ENCODE data around the gene WDR18.

WDR18 gene

DNA sequence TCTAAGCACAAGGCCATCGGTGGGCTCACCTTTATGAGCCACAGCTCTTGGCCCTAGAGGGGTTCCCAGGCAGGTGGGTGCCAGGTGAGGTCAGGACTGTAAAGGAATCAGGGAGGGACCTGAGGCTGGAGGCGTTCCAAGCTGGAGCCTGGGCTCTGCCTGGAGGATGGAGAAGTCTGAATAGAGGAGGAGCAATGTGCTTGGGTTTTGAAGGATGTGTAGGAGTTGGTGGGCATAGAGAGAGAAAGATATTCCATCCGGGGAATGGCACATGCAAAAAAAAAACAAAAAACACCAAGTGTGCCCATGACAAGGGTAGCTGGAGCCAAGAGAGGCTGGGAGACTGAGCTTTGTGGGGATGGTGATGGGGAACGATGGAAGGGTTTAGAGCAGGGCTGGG lies 18.5 kb downstream of the WDR18 start:
- no peak for DNase-seq (ENCODE audit: low read depth)
- TF ChIP-seq MYC (IDR thresholded peaks at IDR 0.05; ENCODE audit: low read depth, low read length), result no peak
- TF ChIP-seq MAX (IDR thresholded peaks at IDR 0.05; ENCODE audit: low read depth, low read length), result no peak
- no peak for TF ChIP-seq CTCF (IDR thresholded peaks at IDR 0.05; ENCODE audit: low read depth, low read length)
- TF ChIP-seq POLR2A (IDR thresholded peaks at IDR 0.05; ENCODE audit: extremely low read depth, insufficient read length), result no peak
- no peak overlapping the region for H3K4me3 ChIP-seq (ENCODE audit: low read depth, low read length)

GRCh38 chr19:1003283-1003682 lies 19.1 kb downstream of the WDR18 start:
- H3K4me3 ChIP-seq (ENCODE audit: low read depth, low read length), result no peak overlapping the region
- no peak for DNase-seq (ENCODE audit: low read depth)
- TF ChIP-seq CTCF (IDR thresholded peaks at IDR 0.05; ENCODE audit: low read depth, low read length) (no peak), POLR2A (IDR thresholded peaks at IDR 0.05; ENCODE audit: extremely low read depth, insufficient read length) (no peak), MAX (IDR thresholded peaks at IDR 0.05; ENCODE audit: low read depth, low read length) (no peak), MYC (IDR thresholded peaks at IDR 0.05; ENCODE audit: low read depth, low read length) (no peak)

- H3K4me3 ChIP-seq (ENCODE audit: low read depth, low read length), result no peak overlapping the region
- TF ChIP-seq MAX (IDR thresholded peaks at IDR 0.05; ENCODE audit: low read depth, low read length), result no peak
- TF ChIP-seq MYC (IDR thresholded peaks at IDR 0.05; ENCODE audit: low read depth, low read length), result no peak
- TF ChIP-seq CTCF (IDR thresholded peaks at IDR 0.05; ENCODE audit: low read depth, low read length), result no peak
- no peak for TF ChIP-seq POLR2A (IDR thresholded peaks at IDR 0.05; ENCODE audit: extremely low read depth, insufficient read length)
- no peak for DNase-seq (ENCODE audit: low read depth)
Observed at GRCh38 chr19:1004204-1004802, 20.2 kb downstream of the WDR18 start.

GRCh38 chr19:1004803-1005664 lies 20.9 kb downstream of the WDR18 start:
- no peak for DNase-seq (ENCODE audit: low read depth)
- TF ChIP-seq POLR2A (IDR thresholded peaks at IDR 0.05; ENCODE audit: extremely low read depth, insufficient read length) (no peak), CTCF (IDR thresholded peaks at IDR 0.05; ENCODE audit: low read depth, low read length) (no peak), MAX (IDR thresholded peaks at IDR 0.05; ENCODE audit: low read depth, low read length) (no peak), MYC (IDR thresholded peaks at IDR 0.05; ENCODE audit: low read depth, low read length) (no peak)
- H3K4me3 ChIP-seq (ENCODE audit: low read depth, low read length), result no peak overlapping the region

- no peak overlapping the region for H3K4me3 ChIP-seq (ENCODE audit: low read depth, low read length)
- DNase-seq (ENCODE audit: low read depth), result no peak
- TF ChIP-seq POLR2A (IDR thresholded peaks at IDR 0.05; ENCODE audit: extremely low read depth, insufficient read length) (no peak), CTCF (IDR thresholded peaks at IDR 0.05; ENCODE audit: low read depth, low read length) (no peak), MYC (IDR thresholded peaks at IDR 0.05; ENCODE audit: low read depth, low read length) (no peak), MAX (IDR thresholded peaks at IDR 0.05; ENCODE audit: low read depth, low read length) (no peak)
Observed at GRCh38 chr19:1006711-1007398, 22.7 kb downstream of the WDR18 start.
